Activated CD8-positive, alpha-beta T cell treated with anti-CD3 and anti-CD28 coated beads for 36 hours (primary cell): Measurements from ENCODE around the gene NLGN1. TPM values are rescaled to one million over a fixed set of nuclear protein-coding genes. Genes with fewer than 3 reads are reported as not detected.

Experiments used
- ATAC-seq: fragments of 200-7000 bp; cut with Tn5 transposase; one replicate; pipeline ENCODE4 v1.10.0; 2021; ENCODE audit warnings: mild to moderate bottlenecking, moderate library complexity
- CTCF ChIA-PET: fragments of 350-600 bp; sonication (Branson Sonifier 250); formaldehyde crosslinking; loops from one replicate; lab custom pipeline; 2021; ENCODE audit warnings: antibody characterized with exemption; lab: Charles Lee
- POLR2A ChIA-PET: fragments of 350-600 bp; sonication (Branson Sonifier 250); formaldehyde crosslinking; loops from one replicate; lab custom pipeline; 2021; ENCODE audit warnings: antibody characterized with exemption; lab: Charles Lee
- DNase-seq: peaks from one replicate; pipeline ENCODE4 v3.0.0-alpha.2; 2020
- H3K27ac Mint-ChIP-seq: one replicate; pipeline ENCODE4 v1.8.0; 2021; ENCODE audit warnings: mild to moderate bottlenecking, mixed read lengths
- H3K27me3 Mint-ChIP-seq: one replicate; pipeline ENCODE4 v1.8.0; 2021; ENCODE audit warnings: mixed read lengths
- H3K36me3 Mint-ChIP-seq: one replicate; pipeline ENCODE4 v1.8.0; 2021; ENCODE audit warnings: low read depth, mixed read lengths
- H3K4me1 Mint-ChIP-seq: one replicate; pipeline ENCODE4 v1.8.0; 2021; ENCODE audit warnings: low read depth, mixed read lengths
- H3K4me3 Mint-ChIP-seq: one replicate; pipeline ENCODE4 v1.8.0; 2021; ENCODE audit warnings: mild to moderate bottlenecking, moderate library complexity, mixed read lengths
- H3K9me3 Mint-ChIP-seq: one replicate; pipeline ENCODE4 v1.8.0; 2021; ENCODE audit warnings: mixed read lengths
- intact Hi-C: fragments of 100-400 bp; cut with micrococcal nuclease; formaldehyde crosslinking; loops from one replicate; pipeline ENCODE4 v1.10.0; 2022
- total RNA-seq, 2 experiments: library from RNA; stranded (reverse); gene quantifications; one replicate each; pipeline ENCODE4 v1.2.3, GENCODE V29; 2021
- TF ChIP-seq, protein P1 (sequence below): fragments of 200-600 bp; IDR thresholded peaks from one replicate; pipeline ENCODE4 v1.8.0; 2022; ENCODE audit warnings: antibody characterized with exemption, mild to moderate bottlenecking

NLGN1 gene
- total RNA-seq, 2 experiments from 2014 or later, result not detected

DNA sequence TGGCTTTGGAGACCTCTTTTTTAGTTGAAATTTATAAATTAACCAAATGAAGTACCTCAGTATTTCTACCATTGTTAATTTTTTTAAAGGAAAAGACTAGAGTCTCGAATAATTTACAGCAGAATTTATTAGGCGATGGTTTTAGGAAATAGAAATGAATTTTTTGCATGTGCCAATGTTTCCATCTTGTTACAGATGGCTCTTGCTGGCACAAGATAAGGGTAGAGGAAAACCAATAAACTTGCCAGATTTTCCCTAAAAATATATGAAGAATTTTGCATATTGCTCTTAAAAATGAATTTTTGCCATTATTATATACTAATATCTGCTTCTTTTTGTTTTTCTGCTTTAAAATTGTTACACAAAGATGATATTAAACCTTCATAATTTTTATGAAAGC, 380.7 kb downstream of the NLGN1 start:
- H3K27me3 Mint-ChIP-seq, result no peaks in the 10 kb centered on the region
- no peaks in the 10 kb centered on the region for H3K4me1 Mint-ChIP-seq
- DNase-seq (no peak), ATAC-seq (no peak)
- no peak overlapping the region for H3K27ac Mint-ChIP-seq
- TF ChIP-seq, protein P1, sequence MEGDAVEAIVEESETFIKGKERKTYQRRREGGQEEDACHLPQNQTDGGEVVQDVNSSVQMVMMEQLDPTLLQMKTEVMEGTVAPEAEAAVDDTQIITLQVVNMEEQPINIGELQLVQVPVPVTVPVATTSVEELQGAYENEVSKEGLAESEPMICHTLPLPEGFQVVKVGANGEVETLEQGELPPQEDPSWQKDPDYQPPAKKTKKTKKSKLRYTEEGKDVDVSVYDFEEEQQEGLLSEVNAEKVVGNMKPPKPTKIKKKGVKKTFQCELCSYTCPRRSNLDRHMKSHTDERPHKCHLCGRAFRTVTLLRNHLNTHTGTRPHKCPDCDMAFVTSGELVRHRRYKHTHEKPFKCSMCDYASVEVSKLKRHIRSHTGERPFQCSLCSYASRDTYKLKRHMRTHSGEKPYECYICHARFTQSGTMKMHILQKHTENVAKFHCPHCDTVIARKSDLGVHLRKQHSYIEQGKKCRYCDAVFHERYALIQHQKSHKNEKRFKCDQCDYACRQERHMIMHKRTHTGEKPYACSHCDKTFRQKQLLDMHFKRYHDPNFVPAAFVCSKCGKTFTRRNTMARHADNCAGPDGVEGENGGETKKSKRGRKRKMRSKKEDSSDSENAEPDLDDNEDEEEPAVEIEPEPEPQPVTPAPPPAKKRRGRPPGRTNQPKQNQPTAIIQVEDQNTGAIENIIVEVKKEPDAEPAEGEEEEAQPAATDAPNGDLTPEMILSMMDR, result no peak
- no peaks in the 10 kb centered on the region for H3K9me3 Mint-ChIP-seq
- no peaks in the 10 kb centered on the region for H3K36me3 Mint-ChIP-seq
- H3K4me3 Mint-ChIP-seq, result no peak overlapping the region
- ChIA-PET POLR2A (no interaction called here), CTCF (no interaction called here)
- intact Hi-C loops, result no loop called here

DNA sequence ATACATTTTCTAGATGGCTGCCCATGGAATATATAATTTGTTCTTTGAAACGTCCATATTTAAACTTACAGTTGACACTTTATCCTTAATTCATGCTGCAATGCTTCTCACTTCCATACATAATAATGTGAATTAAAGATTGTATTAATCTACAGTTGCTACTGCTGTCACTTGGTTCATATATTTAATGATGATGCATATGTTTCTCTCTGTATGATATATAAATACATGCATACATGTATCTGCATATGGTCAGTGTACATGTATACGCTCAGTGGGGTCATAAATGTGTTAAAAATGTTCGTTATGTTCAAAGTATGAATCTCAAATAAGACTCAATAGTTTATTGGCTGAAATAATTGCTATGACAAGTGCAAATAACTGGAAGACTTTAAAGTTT, 382.5 kb downstream of the NLGN1 start:
- intact Hi-C loops, result no loop called here
- no peak for ATAC-seq
- Mint-ChIP-seq H3K4me3 (no peak overlapping the region), H3K27me3 (no peaks in the 10 kb centered on the region), H3K27ac (no peak overlapping the region), H3K36me3 (no peaks in the 10 kb centered on the region), H3K9me3 (no peaks in the 10 kb centered on the region), H3K4me1 (no peaks in the 10 kb centered on the region)
- TF ChIP-seq, protein P1, result no peak
- no peak for DNase-seq
- ChIA-PET CTCF (no interaction called here), POLR2A (no interaction called here)

DNA sequence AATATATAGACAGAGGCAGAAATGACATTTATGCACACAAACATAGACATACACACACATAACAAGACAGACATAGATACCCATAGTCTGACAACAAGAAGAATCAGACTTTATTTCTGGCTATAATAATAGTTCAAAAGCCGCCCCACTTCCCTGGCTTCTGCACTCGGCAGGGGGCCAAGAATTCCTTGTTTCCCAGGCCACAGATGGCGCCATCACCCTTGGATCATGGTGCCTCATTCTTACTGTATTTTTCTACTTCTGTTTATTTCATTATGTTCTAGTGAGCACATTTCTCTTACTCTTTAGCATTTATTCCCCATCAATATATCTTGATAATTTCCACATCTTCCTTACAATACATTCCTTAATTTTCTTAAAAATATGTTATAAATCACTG, 387.5 kb downstream of the NLGN1 start:
- H3K27ac Mint-ChIP-seq, result no peak overlapping the region
- ATAC-seq (no peak), DNase-seq (no peak)
- TF ChIP-seq, protein P1, result no peak
- no peak overlapping the region for H3K4me3 Mint-ChIP-seq
- POLR2A ChIA-PET, result no interaction called here
- no peaks in the 10 kb centered on the region for H3K36me3 Mint-ChIP-seq
- no peaks in the 10 kb centered on the region for H3K27me3 Mint-ChIP-seq
- CTCF ChIA-PET, result no interaction called here
- intact Hi-C loops, result no loop called here
- no peaks in the 10 kb centered on the region for H3K9me3 Mint-ChIP-seq
- no peaks in the 10 kb centered on the region for H3K4me1 Mint-ChIP-seq

DNA sequence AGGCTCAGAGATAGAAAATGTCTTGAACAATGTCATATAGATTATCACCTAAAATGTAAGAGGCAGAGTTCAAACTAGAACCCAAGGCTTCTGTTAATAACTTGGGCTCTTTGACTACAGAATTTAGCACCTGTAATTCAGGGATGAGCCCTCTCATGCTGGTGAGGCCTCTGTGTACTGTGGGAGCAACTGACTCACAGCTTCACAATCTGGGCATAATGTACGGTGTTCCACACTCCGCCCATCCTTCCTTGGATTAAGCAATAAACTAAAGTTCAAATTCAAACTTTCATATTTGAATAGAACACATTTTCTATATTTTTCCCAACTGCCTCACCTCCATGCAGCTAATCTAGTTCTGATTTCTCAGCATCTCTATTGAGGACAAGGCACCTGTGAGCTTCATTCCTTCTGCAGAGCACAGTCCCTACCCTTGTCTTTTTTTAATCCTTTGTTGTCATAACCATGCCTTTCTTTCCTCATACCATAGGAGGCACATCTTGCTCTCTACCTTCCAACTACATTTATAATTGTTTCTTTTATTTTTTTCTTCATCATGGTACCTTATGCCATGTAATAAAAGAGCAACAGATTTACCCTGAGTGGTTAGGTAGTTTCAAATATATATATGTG, 392.1 kb downstream of the NLGN1 start:
- H3K36me3 Mint-ChIP-seq, result no peaks in the 10 kb centered on the region
- peaks cover 2% of the 10 kb centered on the region for H3K9me3 Mint-ChIP-seq
- no peaks in the 10 kb centered on the region for H3K4me1 Mint-ChIP-seq
- DNase-seq (no peak), ATAC-seq (no peak)
- intact Hi-C loops, result no loop called here
- TF ChIP-seq, protein P1, result no peak
- H3K27ac Mint-ChIP-seq, result no peak overlapping the region
- H3K27me3 Mint-ChIP-seq, result no peaks in the 10 kb centered on the region
- no peak overlapping the region for H3K4me3 Mint-ChIP-seq
- ChIA-PET POLR2A (no interaction called here), CTCF (no interaction called here)

DNA sequence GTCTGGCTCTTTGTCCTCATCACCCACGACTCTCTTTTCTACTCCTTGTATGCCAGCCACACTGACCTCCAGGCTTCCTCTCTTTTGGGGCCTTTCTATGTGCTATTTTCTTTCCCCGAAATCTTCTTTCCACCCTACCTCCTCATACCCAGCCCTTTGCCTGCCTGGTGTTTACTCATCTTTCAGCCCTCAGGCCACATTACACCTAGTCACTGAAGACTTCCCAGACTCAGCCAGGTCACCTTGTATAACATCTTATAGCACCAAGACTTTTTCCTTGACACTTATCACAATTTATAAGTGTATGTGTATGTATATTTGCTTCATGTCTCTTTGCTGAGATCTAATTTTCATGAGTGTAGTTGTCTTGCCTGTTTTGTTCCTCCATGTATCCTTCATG, 396.4 kb downstream of the NLGN1 start:
- DNase-seq (no peak), ATAC-seq (no peak)
- TF ChIP-seq, protein P1, result no peak
- no peaks in the 10 kb centered on the region for H3K4me1 Mint-ChIP-seq
- peaks cover 2% of the 10 kb centered on the region for H3K9me3 Mint-ChIP-seq
- no peak overlapping the region for H3K4me3 Mint-ChIP-seq
- no peak overlapping the region for H3K27ac Mint-ChIP-seq
- no peaks in the 10 kb centered on the region for H3K27me3 Mint-ChIP-seq
- POLR2A ChIA-PET, result no interaction called here
- intact Hi-C loops, result no loop called here
- CTCF ChIA-PET, result no interaction called here
- H3K36me3 Mint-ChIP-seq, result no peaks in the 10 kb centered on the region
